Measurements from ENCODE around the gene ZCWPW1. TPM values are rescaled to one million over a fixed set of nuclear protein-coding genes. Genes with fewer than 3 reads are reported as not detected.

ZCWPW1 gene
- total and polyA plus RNA-seq, 2 of the 13 experiments (the other 11 are each of a cell fraction or from before 2014, with no cell fraction given) = 2.4 to 2.5 TPM

DNA sequence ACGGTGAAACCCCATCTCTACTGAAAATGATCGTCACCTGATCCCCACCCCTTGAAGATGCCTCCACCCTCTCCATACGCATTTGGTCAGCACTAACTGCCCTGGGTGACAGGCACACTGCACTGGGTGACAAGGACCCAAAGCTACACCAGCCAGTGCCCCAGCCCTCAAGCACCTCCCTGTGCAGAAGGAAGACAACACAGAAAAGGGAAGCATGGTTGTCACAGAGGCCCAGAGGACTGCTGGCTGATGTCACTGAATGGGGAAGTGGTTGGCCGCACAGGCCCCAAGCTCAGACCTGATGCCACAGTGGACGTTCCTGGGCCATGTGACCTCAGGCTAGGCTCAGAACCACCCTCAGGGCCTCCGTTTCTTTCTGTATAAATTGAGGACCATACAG, 59.4 kb downstream of the ZCWPW1 start:
- no peaks in the 10 kb centered on the region for H3K79me2 ChIP-seq (ENCODE audit: insufficient read depth, low read length)
- ChIA-PET POLR2A (interaction anchor here (0.9 kb wide), 1 partner anchor 13 kb away, joined by 3 read pairs; no protein-coding TSS in a partner anchor), CTCF (ENCODE audit: low intra/inter-chr PET ratio, low total read pairs) (no interaction called here)
- peak in 1 of 2 experiments; percentile 38; a peak in 2 of 4 replicates for TF ChIP-seq POLR2A (IDR thresholded peaks at IDR 0.05; ENCODE audit: insufficient read depth in 1 of 2, low read depth in 2 of 2, low read length in 2 of 2)
- TF ChIP-seq TSC22D2 (CRISPR knock-in tag; IDR thresholded peaks at IDR 0.05; ENCODE audit: borderline replicate concordance) = no peak
- TF ChIP-seq, protein P1, sequence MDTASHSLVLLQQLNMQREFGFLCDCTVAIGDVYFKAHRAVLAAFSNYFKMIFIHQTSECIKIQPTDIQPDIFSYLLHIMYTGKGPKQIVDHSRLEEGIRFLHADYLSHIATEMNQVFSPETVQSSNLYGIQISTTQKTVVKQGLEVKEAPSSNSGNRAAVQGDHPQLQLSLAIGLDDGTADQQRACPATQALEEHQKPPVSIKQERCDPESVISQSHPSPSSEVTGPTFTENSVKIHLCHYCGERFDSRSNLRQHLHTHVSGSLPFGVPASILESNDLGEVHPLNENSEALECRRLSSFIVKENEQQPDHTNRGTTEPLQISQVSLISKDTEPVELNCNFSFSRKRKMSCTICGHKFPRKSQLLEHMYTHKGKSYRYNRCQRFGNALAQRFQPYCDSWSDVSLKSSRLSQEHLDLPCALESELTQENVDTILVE (CRISPR knock-in tag; IDR thresholded peaks at IDR 0.05) = no peak
- no peak for TF ChIP-seq ZNF432 (CRISPR knock-in tag; IDR thresholded peaks at IDR 0.05; ENCODE audit: borderline replicate concordance)
- no peak for TF ChIP-seq ZNF382 (CRISPR knock-in tag; IDR thresholded peaks at IDR 0.05; ENCODE audit: borderline replicate concordance)
- TF ChIP-seq, protein P2, sequence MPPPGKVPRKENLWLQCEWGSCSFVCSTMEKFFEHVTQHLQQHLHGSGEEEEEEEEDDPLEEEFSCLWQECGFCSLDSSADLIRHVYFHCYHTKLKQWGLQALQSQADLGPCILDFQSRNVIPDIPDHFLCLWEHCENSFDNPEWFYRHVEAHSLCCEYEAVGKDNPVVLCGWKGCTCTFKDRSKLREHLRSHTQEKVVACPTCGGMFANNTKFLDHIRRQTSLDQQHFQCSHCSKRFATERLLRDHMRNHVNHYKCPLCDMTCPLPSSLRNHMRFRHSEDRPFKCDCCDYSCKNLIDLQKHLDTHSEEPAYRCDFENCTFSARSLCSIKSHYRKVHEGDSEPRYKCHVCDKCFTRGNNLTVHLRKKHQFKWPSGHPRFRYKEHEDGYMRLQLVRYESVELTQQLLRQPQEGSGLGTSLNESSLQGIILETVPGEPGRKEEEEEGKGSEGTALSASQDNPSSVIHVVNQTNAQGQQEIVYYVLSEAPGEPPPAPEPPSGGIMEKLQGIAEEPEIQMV (CRISPR knock-in tag; IDR thresholded peaks at IDR 0.05; ENCODE audit: low read depth) = no peak
- TF ChIP-seq AGO2 (optimal IDR thresholded peaks at IDR 0.05; ENCODE audit: low read depth, low read length) = peak; percentile 76
- in situ Hi-C loops (cut with HindIII; ENCODE audit: extremely low pct_ligation_motif_present, low pct_unique_long_range_greater_than_20kb) = no loop called here
- BruUV-seq (replicated peaks) = no TSS peak
- H2AFZ ChIP-seq (ENCODE audit: low read length) = no peak overlapping the region
- H3K36me3 ChIP-seq (replicated peaks in 1 of 2; ENCODE audit: control insufficient read depth in 1 of 2, insufficient read depth in 2 of 2, low read length in 2 of 2) = no peaks in the 10 kb centered on the region
- no peak for FAIRE-seq
- ATAC-seq = no peak
- no peak overlapping the region for H3K4me3 ChIP-seq (replicated peaks in 1 of 3; ENCODE audit: insufficient read depth in 1 of 3, low read depth in 2 of 3, low read length in 3 of 3)
- H3K4me2 ChIP-seq (ENCODE audit: low read depth, low read length) = no peak overlapping the region
- no peak overlapping the region for H3K27ac ChIP-seq (ENCODE audit: extremely low read length, insufficient read depth, low read length)
- WGBS (ENCODE audit: low lambda C conversion rate) = 95% methylated on average over 3 of the region's 6 CpGs
- DNase-seq (ENCODE audit: low spot score) = no peak
- H3K27me3 ChIP-seq (ENCODE audit: control insufficient read depth in 1 of 2, insufficient read depth in 2 of 2, low read length in 2 of 2) = no peaks in the 10 kb centered on the region; a peak in 1 of 5 replicates
- no peaks in the 10 kb centered on the region for H3K9me3 ChIP-seq (ENCODE audit: low read length)
- H4K20me1 ChIP-seq (ENCODE audit: insufficient read depth, low read length) = no peaks in the 10 kb centered on the region
- no peak overlapping the region for H3K9ac ChIP-seq (ENCODE audit: insufficient read depth, low read depth, low read length)
- H3K4me1 ChIP-seq (ENCODE audit: insufficient read depth, low read length) = peaks cover 9% of the 10 kb centered on the region; the same call in 1 of the 2 replicates
- intact Hi-C loops (cut with micrococcal nuclease; ENCODE audit: unreplicated experiment) = no loop called here

Data from HepG2 (cell line).